WTC11 (cell line): ENCODE results near the gene ZNF714. TPM values are rescaled to one million over a fixed set of nuclear protein-coding genes. Genes with fewer than 3 reads are reported as not detected.
A peak's percentile ranks its signal among the peaks of the same experiment; 100 is the strongest.

ENCODE experiments used
- ATAC-seq: fragments of 200-7000 bp; cut with Tn5 transposase; 2 replicates; pipeline ENCODE4 v1.10.0; 2021; ENCODE audit warnings: mild to moderate bottlenecking, moderate library complexity
- CTCF ChIA-PET: fragments of 300-600 bp; sonication (Branson Sonifier 250); formaldehyde crosslinking; loops from one replicate; lab custom pipeline; 2021; ENCODE audit warnings: antibody characterized with exemption; lab: Charles Lee
- POLR2A ChIA-PET: fragments of 350-600 bp; sonication (Branson Sonifier 250); formaldehyde crosslinking; loops from one replicate; lab custom pipeline; 2021; ENCODE audit warnings: antibody characterized with exemption; lab: Charles Lee
- DNase-seq: peaks from one replicate; pipeline ENCODE4 v3.0.0; 2021; ENCODE audit warnings: low spot score
- H3K27ac Mint-ChIP-seq: 2 replicates; pipeline ENCODE4 v1.8.0; 2021; ENCODE audit warnings: mixed read lengths
- H3K27me3 Mint-ChIP-seq: 2 replicates; pipeline ENCODE4 v1.8.0; 2021; ENCODE audit warnings: low read depth, mild to moderate bottlenecking, moderate library complexity, mixed read lengths
- H3K36me3 Mint-ChIP-seq: 2 replicates; pipeline ENCODE4 v1.8.0; 2021; ENCODE audit warnings: mixed read lengths
- H3K4me1 Mint-ChIP-seq: 2 replicates; pipeline ENCODE4 v1.8.0; 2022; ENCODE audit warnings: mixed read lengths
- H3K4me3 Mint-ChIP-seq: 2 replicates; pipeline ENCODE4 v1.8.0; 2021; ENCODE audit warnings: mild to moderate bottlenecking, moderate library complexity, mixed read lengths
- H3K9me3 Mint-ChIP-seq: 2 replicates; pipeline ENCODE4 v1.8.0; 2021; ENCODE audit warnings: mixed read lengths
- ATF1 ChIP-seq: sonication (generic); formaldehyde crosslinking; IDR thresholded peaks from 2 replicates; pipeline ENCODE4 v1.8.1; 2023; ENCODE audit warnings: mild to moderate bottlenecking, moderate library complexity, missing genetic modification reagents
- E2F5 ChIP-seq: sonication (generic); formaldehyde crosslinking; IDR thresholded peaks from 2 replicates; pipeline ENCODE4 v1.8.1; 2022; ENCODE audit warnings: mild to moderate bottlenecking, moderate library complexity, missing genetic modification reagents
- ESRRA ChIP-seq: sonication (generic); formaldehyde crosslinking; IDR thresholded peaks from 2 replicates; pipeline ENCODE4 v1.8.1; 2022; ENCODE audit warnings: mild to moderate bottlenecking, missing genetic modification reagents, borderline replicate concordance
- HMGA2 ChIP-seq: fragments of 250-450 bp; sonication (Bioruptor Pico); IDR thresholded peaks from 2 replicates; pipeline ENCODE4 v1.4.0; 2021; ENCODE audit warnings: mild to moderate bottlenecking, moderate library complexity
- IRF2 ChIP-seq: sonication (generic); formaldehyde crosslinking; IDR thresholded peaks from 2 replicates; pipeline ENCODE4 v1.8.0; 2022; ENCODE audit warnings: low read depth, missing genetic modification reagents, borderline replicate concordance
- JAZF1 ChIP-seq: fragments of 250-450 bp; sonication (Bioruptor Pico); IDR thresholded peaks from 2 replicates; pipeline ENCODE4 v1.9.0; 2021; ENCODE audit warnings: moderate library complexity, mild to moderate bottlenecking, inconsistent platforms
- NR3C1 ChIP-seq: sonication (generic); formaldehyde crosslinking; conservative IDR thresholded peaks from 2 replicates; pipeline ENCODE4 v1.8.1; 2023; ENCODE audit warnings: low read depth, mild to moderate bottlenecking, missing genetic modification reagents
- SP1 ChIP-seq: sonication (generic); formaldehyde crosslinking; conservative IDR thresholded peaks from 2 replicates; pipeline ENCODE4 v1.8.1; 2022; ENCODE audit warnings: missing genetic modification reagents
- ZBTB21 ChIP-seq: sonication (generic); formaldehyde crosslinking; IDR thresholded peaks from 2 replicates; pipeline ENCODE4 v1.8.1; 2023; ENCODE audit warnings: mild to moderate bottlenecking, missing genetic modification reagents, borderline replicate concordance
- ZNF416 ChIP-seq: fragments of 250-450 bp; sonication (Bioruptor Pico); IDR thresholded peaks from 2 replicates; pipeline ENCODE4 v1.9.0; 2021; ENCODE audit warnings: mild to moderate bottlenecking, inconsistent platforms
- ZNF671 ChIP-seq: fragments of 250-450 bp; sonication (Bioruptor Pico); IDR thresholded peaks from 2 replicates; pipeline ENCODE4 v1.8.0; 2021; ENCODE audit warnings: mild to moderate bottlenecking
- total RNA-seq: library from RNA; stranded (reverse); gene quantifications from 3 replicates; pipeline ENCODE4 v1.2.3, GENCODE V29; 2021
- TF ChIP-seq, protein P1 (sequence below): sonication (generic); formaldehyde crosslinking; IDR thresholded peaks from 2 replicates; pipeline ENCODE4 v1.8.0; 2023; ENCODE audit warnings: missing genetic modification reagents, mild to moderate bottlenecking, borderline replicate concordance
- TF ChIP-seq, protein P2 (sequence below): sonication (generic); formaldehyde crosslinking; IDR thresholded peaks from 2 replicates; pipeline ENCODE4 v1.8.0; 2022; ENCODE audit warnings: mild to moderate bottlenecking, missing genetic modification reagents
- TF ChIP-seq, protein P3 (sequence below): sonication (generic); formaldehyde crosslinking; conservative IDR thresholded peaks from 2 replicates; pipeline ENCODE4 v1.8.1; 2022; ENCODE audit warnings: mild to moderate bottlenecking, missing genetic modification reagents
- TF ChIP-seq, protein P4 (sequence below): sonication (generic); formaldehyde crosslinking; IDR thresholded peaks from 2 replicates; pipeline ENCODE4 v1.8.1; 2022; ENCODE audit warnings: low read depth, missing genetic modification reagents, borderline replicate concordance
- TF ChIP-seq, protein P5 (sequence below): sonication (generic); formaldehyde crosslinking; IDR thresholded peaks from 2 replicates; pipeline ENCODE4 v1.8.0; 2022; ENCODE audit warnings: mild to moderate bottlenecking, missing genetic modification reagents

The ZNF714 gene
- total RNA-seq, 1 experiment from 2014 or later = 60.4 TPM

GRCh38 chr19:21133633-21134032, 51.6 kb downstream of the ZNF714 start (continued):
- TF ChIP-seq, protein P1, sequence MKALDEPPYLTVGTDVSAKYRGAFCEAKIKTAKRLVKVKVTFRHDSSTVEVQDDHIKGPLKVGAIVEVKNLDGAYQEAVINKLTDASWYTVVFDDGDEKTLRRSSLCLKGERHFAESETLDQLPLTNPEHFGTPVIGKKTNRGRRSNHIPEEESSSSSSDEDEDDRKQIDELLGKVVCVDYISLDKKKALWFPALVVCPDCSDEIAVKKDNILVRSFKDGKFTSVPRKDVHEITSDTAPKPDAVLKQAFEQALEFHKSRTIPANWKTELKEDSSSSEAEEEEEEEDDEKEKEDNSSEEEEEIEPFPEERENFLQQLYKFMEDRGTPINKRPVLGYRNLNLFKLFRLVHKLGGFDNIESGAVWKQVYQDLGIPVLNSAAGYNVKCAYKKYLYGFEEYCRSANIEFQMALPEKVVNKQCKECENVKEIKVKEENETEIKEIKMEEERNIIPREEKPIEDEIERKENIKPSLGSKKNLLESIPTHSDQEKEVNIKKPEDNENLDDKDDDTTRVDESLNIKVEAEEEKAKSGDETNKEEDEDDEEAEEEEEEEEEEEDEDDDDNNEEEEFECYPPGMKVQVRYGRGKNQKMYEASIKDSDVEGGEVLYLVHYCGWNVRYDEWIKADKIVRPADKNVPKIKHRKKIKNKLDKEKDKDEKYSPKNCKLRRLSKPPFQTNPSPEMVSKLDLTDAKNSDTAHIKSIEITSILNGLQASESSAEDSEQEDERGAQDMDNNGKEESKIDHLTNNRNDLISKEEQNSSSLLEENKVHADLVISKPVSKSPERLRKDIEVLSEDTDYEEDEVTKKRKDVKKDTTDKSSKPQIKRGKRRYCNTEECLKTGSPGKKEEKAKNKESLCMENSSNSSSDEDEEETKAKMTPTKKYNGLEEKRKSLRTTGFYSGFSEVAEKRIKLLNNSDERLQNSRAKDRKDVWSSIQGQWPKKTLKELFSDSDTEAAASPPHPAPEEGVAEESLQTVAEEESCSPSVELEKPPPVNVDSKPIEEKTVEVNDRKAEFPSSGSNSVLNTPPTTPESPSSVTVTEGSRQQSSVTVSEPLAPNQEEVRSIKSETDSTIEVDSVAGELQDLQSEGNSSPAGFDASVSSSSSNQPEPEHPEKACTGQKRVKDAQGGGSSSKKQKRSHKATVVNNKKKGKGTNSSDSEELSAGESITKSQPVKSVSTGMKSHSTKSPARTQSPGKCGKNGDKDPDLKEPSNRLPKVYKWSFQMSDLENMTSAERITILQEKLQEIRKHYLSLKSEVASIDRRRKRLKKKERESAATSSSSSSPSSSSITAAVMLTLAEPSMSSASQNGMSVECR (CRISPR knock-in tag) = no peak
- no peak for TF ChIP-seq NR3C1 (CRISPR knock-in tag)

GRCh38 chr19:21134934-21135366, 52.9 kb downstream of the ZNF714 start:
- DNase-seq (no peak), ATAC-seq (no peak)
- H3K27ac Mint-ChIP-seq = no peak overlapping the region
- TF ChIP-seq, protein P2, sequence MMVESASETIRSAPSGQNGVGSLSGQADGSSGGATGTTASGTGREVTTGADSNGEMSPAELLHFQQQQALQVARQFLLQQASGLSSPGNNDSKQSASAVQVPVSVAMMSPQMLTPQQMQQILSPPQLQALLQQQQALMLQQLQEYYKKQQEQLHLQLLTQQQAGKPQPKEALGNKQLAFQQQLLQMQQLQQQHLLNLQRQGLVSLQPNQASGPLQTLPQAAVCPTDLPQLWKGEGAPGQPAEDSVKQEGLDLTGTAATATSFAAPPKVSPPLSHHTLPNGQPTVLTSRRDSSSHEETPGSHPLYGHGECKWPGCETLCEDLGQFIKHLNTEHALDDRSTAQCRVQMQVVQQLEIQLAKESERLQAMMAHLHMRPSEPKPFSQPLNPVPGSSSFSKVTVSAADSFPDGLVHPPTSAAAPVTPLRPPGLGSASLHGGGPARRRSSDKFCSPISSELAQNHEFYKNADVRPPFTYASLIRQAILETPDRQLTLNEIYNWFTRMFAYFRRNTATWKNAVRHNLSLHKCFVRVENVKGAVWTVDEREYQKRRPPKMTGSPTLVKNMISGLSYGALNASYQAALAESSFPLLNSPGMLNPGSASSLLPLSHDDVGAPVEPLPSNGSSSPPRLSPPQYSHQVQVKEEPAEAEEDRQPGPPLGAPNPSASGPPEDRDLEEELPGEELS (CRISPR knock-in tag) = no peak
- TF ChIP-seq HMGA2 (no peak), ZBTB21 (CRISPR knock-in tag) (no peak), SP1 (CRISPR knock-in tag) (no peak), ZNF671 (CRISPR knock-in tag) (no peak), ZNF416 (no peak), ATF1 (no peak), IRF2 (CRISPR knock-in tag) (no peak)
- TF ChIP-seq, protein P3, sequence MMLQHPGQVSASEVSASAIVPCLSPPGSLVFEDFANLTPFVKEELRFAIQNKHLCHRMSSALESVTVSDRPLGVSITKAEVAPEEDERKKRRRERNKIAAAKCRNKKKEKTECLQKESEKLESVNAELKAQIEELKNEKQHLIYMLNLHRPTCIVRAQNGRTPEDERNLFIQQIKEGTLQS (CRISPR knock-in tag) = no peak
- TF ChIP-seq, protein P4, sequence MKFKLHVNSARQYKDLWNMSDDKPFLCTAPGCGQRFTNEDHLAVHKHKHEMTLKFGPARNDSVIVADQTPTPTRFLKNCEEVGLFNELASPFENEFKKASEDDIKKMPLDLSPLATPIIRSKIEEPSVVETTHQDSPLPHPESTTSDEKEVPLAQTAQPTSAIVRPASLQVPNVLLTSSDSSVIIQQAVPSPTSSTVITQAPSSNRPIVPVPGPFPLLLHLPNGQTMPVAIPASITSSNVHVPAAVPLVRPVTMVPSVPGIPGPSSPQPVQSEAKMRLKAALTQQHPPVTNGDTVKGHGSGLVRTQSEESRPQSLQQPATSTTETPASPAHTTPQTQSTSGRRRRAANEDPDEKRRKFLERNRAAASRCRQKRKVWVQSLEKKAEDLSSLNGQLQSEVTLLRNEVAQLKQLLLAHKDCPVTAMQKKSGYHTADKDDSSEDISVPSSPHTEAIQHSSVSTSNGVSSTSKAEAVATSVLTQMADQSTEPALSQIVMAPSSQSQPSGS = no peak
- ChIA-PET CTCF (no interaction called here), POLR2A (no interaction called here)
- peaks cover 29% of the 10 kb centered on the region for H3K9me3 Mint-ChIP-seq
- peaks cover 5% of the 10 kb centered on the region for H3K4me1 Mint-ChIP-seq
- H3K27me3 Mint-ChIP-seq = peaks cover 9% of the 10 kb centered on the region; the same call in 1 of the 2 replicates
- H3K36me3 Mint-ChIP-seq = peaks cover 8% of the 10 kb centered on the region
- H3K4me3 Mint-ChIP-seq = no peak overlapping the region

DNA sequence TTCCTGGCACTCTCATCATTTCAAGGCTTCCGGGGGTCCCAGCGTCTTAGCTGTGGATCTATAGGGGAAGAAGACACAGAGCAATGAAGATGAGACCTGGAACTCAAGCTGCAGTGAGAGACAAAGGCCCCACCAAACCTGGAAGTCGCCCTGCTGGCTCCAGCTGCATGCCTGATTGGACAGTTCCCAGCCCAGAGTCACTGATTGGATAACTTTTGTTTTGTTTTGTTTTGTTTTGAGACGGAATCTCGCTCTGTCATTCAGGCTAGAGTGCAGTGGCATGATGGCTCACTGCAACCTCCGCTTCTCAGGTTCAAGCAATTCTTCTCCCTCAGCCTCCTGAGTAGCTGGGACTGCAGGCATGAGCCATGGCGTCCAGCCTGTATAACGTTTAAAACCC, 53.4 kb downstream of the ZNF714 start:
- Mint-ChIP-seq H3K36me3 (peaks cover 4% of the 10 kb centered on the region), H3K27ac (no peak overlapping the region), H3K27me3 (peaks cover 9% of the 10 kb centered on the region; the same call in 1 of the 2 replicates), H3K4me1 (peaks cover under 1% of the 10 kb centered on the region; the same call in 1 of the 2 replicates), H3K9me3 (peaks cover 29% of the 10 kb centered on the region), H3K4me3 (no peak overlapping the region)
- no peak for DNase-seq
- ChIA-PET POLR2A (interaction anchor here (0.5 kb wide), 1 partner anchor 12 kb away, joined by 3 read pairs; no protein-coding TSS in a partner anchor), CTCF (no interaction called here)
- TF ChIP-seq JAZF1 (CRISPR knock-in tag) (no peak), E2F5 (no peak), ESRRA (CRISPR knock-in tag) (no peak)
- TF ChIP-seq, protein P5, sequence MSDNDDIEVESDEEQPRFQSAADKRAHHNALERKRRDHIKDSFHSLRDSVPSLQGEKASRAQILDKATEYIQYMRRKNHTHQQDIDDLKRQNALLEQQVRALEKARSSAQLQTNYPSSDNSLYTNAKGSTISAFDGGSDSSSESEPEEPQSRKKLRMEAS (CRISPR knock-in tag) = no peak
- peak; percentile 39 for ATAC-seq
